H9 (cell line): ENCODE results near the gene TRMT2A. TPM values are rescaled to one million over a fixed set of nuclear protein-coding genes. Genes with fewer than 3 reads are reported as not detected.
A peak's percentile ranks its signal among the peaks of the same experiment; 100 is the strongest.

Source experiments
- DNase-seq: peaks from one replicate; pipeline ENCODE4 v3.0.0-alpha.2; 2017
- H2AFZ ChIP-seq: one replicate; pipeline ENCODE4 v1.6.1; 2013; ENCODE audit warnings: mild to moderate bottlenecking, low read length, control low read depth, moderate library complexity
- H2AK5ac ChIP-seq: 2 replicates; pipeline ENCODE4 v1.6.1; 2013; ENCODE audit warnings: low read length, control low read depth, mixed read lengths; ENCODE audit not compliant: insufficient read length
- H2BK120ac ChIP-seq: one replicate; pipeline ENCODE4 v1.6.1; 2013; ENCODE audit warnings: low read depth, mild to moderate bottlenecking, low read length, control low read depth, inconsistent platforms; ENCODE audit not compliant: poor library complexity, severe bottlenecking
- H2BK12ac ChIP-seq: 2 replicates; pipeline ENCODE4 v1.6.1; 2013; ENCODE audit warnings: low read length, control low read depth, mixed read lengths, low read depth; ENCODE audit not compliant: insufficient read length
- H2BK15ac ChIP-seq: 2 replicates; pipeline ENCODE4 v1.6.1; 2013; ENCODE audit warnings: low read depth, low read length, control low read depth
- H2BK20ac ChIP-seq: one replicate; pipeline ENCODE4 v1.6.1; 2013; ENCODE audit warnings: low read depth, mild to moderate bottlenecking, low read length, control low read depth, inconsistent platforms; ENCODE audit not compliant: poor library complexity, severe bottlenecking
- H2BK5ac ChIP-seq: 2 replicates; pipeline ENCODE4 v1.6.1; 2013; ENCODE audit warnings: low read length, control low read depth, mixed read lengths; ENCODE audit not compliant: insufficient read length
- H3K14ac ChIP-seq: 2 replicates; pipeline ENCODE4 v1.6.1; 2013; ENCODE audit warnings: low read length, control low read depth; ENCODE audit not compliant: insufficient read depth
- H3K18ac ChIP-seq: 2 replicates; pipeline ENCODE4 v1.6.1; 2013; ENCODE audit warnings: low read depth, mild to moderate bottlenecking, mixed read lengths, low read length, control low read depth; ENCODE audit not compliant: insufficient read length
- H3K23ac ChIP-seq: 2 replicates; pipeline ENCODE4 v1.6.1; 2013; ENCODE audit warnings: low read length, control low read depth, mixed read lengths, low read depth; ENCODE audit not compliant: insufficient read length
- H3K23me2 ChIP-seq: 2 replicates; pipeline ENCODE4 v1.6.1; 2013; ENCODE audit warnings: low read depth, mild to moderate bottlenecking, mixed read lengths, low read length, control low read depth; ENCODE audit not compliant: insufficient read length, poor library complexity, severe bottlenecking
- H3K27ac ChIP-seq: 2 replicates; pipeline ENCODE4 v1.5.1; 2013; ENCODE audit warnings: low read length, control low read depth, mixed read lengths, low read depth; ENCODE audit not compliant: insufficient read length
- H3K27me3 ChIP-seq: 2 replicates; pipeline ENCODE4 v1.6.1; 2013; ENCODE audit warnings: low read length, control low read depth, inconsistent platforms; ENCODE audit not compliant: insufficient read depth
- H3K4ac ChIP-seq: 2 replicates; pipeline ENCODE4 v1.6.1; 2013; ENCODE audit warnings: low read depth, mild to moderate bottlenecking, control low read depth, inconsistent platforms, low read length, moderate library complexity
- H3K4me1 ChIP-seq: 2 replicates; pipeline ENCODE4 v1.6.1; 2013; ENCODE audit warnings: low read length, control low read depth, inconsistent platforms; ENCODE audit not compliant: insufficient read depth
- H3K4me2 ChIP-seq: 2 replicates; pipeline ENCODE4 v1.6.1; 2013; ENCODE audit warnings: low read length, control low read depth, mixed read lengths; ENCODE audit not compliant: insufficient read length, insufficient read depth
- H3K56ac ChIP-seq: 2 replicates; pipeline ENCODE4 v1.6.1; 2013; ENCODE audit warnings: low read depth, mild to moderate bottlenecking, mixed read lengths, low read length, control low read depth; ENCODE audit not compliant: insufficient read length
- H3K79me1 ChIP-seq: 2 replicates; pipeline ENCODE4 v1.6.1; 2013; ENCODE audit warnings: low read depth, mild to moderate bottlenecking, moderate library complexity, low read length, control low read depth, inconsistent platforms; ENCODE audit not compliant: insufficient read depth, poor library complexity, severe bottlenecking
- H3K79me2 ChIP-seq: 2 replicates; pipeline ENCODE4 v1.6.1; 2013; ENCODE audit warnings: low read length, control low read depth, inconsistent platforms; ENCODE audit not compliant: insufficient read depth
- H3K9ac ChIP-seq: 2 replicates; pipeline ENCODE4 v1.6.1; 2013; ENCODE audit warnings: low read length, control low read depth, mixed read lengths; ENCODE audit not compliant: insufficient read length; ENCODE audit errors: extremely low read depth
- H3K9me3 ChIP-seq: one replicate; pipeline ENCODE4 v1.6.1; 2013; ENCODE audit warnings: low read depth, low read length, inconsistent platforms; ENCODE audit not compliant: control insufficient read depth
- H3T11ph ChIP-seq: one replicate; pipeline ENCODE4 v1.6.1; 2013; ENCODE audit warnings: mild to moderate bottlenecking, low read length, control low read depth, inconsistent platforms
- H4K20me1 ChIP-seq: one replicate; pipeline ENCODE4 v1.6.1; 2013; ENCODE audit not compliant: control insufficient read depth, insufficient read length, insufficient read depth
- H4K5ac ChIP-seq: 2 replicates; pipeline ENCODE4 v1.6.1; 2013; ENCODE audit warnings: low read depth, mild to moderate bottlenecking, mixed read lengths, low read length, control low read depth; ENCODE audit not compliant: insufficient read length
- H4K8ac ChIP-seq: replicated peaks from 2 replicates; pipeline ENCODE4 v1.6.1; 2013; ENCODE audit warnings: low read length, control low read depth, mixed read lengths, low read depth; ENCODE audit not compliant: insufficient read length
- H4K91ac ChIP-seq: 2 replicates; pipeline ENCODE4 v1.6.1; 2013; ENCODE audit warnings: low read depth, mild to moderate bottlenecking, moderate library complexity, mixed read lengths, low read length, control low read depth; ENCODE audit not compliant: insufficient read length
- H3K27ac Mint-ChIP-seq, 3 experiments: 2 replicates in 2 of 3; 3 replicates in 1 of 3; pipeline ENCODE4 v1.8.0; 2020 to 2021; ENCODE audit warnings: mixed read lengths in 3 of 3, mild to moderate bottlenecking in 1 of 3, moderate library complexity in 1 of 3
- H3K27me3 Mint-ChIP-seq: 2 replicates; pipeline ENCODE4 v1.8.0; 2021; ENCODE audit warnings: low read depth, mild to moderate bottlenecking, moderate library complexity, mixed read lengths
- H3K36me3 Mint-ChIP-seq, 3 experiments: 2 replicates in 2 of 3; 3 replicates in 1 of 3; pipeline ENCODE4 v1.8.0; 2020 to 2021; ENCODE audit warnings: low read depth in 3 of 3, mixed read lengths in 3 of 3; ENCODE audit not compliant: insufficient read depth in 1 of 3
- H3K4me1 Mint-ChIP-seq, 2 experiments: 2 replicates each; pipeline ENCODE4 v1.8.0; 2020; ENCODE audit warnings: mixed read lengths in 2 of 2
- H3K4me3 Mint-ChIP-seq, 2 experiments: 2 replicates in 1 of 2; 3 replicates in 1 of 2; pipeline ENCODE4 v1.8.0; 2020 to 2021; ENCODE audit warnings: mild to moderate bottlenecking in 2 of 2, mixed read lengths in 2 of 2, moderate library complexity in 1 of 2
- H3K9me3 Mint-ChIP-seq, 2 experiments: 2 replicates in 1 of 2; 3 replicates in 1 of 2; pipeline ENCODE4 v1.8.0; 2020; ENCODE audit warnings: mild to moderate bottlenecking in 2 of 2, mixed read lengths in 2 of 2, moderate library complexity in 1 of 2
- CTCF ChIP-seq: fragments of 200-600 bp; sonication (generic); conservative IDR thresholded peaks from 3 replicates; pipeline ENCODE4 v1.8.0; 2021; ENCODE audit warnings: antibody characterized with exemption, mild to moderate bottlenecking
- WGBS: extraction: QIAGEN DNeasy Blood & Tissue Kit; methylation state at CpG from one replicate; pipeline ENCODE4 v1.1.7; 2013; ENCODE audit warnings: missing lambda C conversion rate, low lambda C conversion rate, mixed read lengths; ENCODE audit not compliant: insufficient read length; ENCODE audit errors: extremely low coverage; 5-methylcytosine and 5-hydroxymethylcytosine counted together
- total RNA-seq: library from RNA; stranded (reverse); gene quantifications from 2 replicates; pipeline ENCODE4 v1.2.1, GENCODE V29; 2021

TRMT2A gene
- total RNA-seq, 1 experiment from 2014 or later, result 58.2 TPM

DNA sequence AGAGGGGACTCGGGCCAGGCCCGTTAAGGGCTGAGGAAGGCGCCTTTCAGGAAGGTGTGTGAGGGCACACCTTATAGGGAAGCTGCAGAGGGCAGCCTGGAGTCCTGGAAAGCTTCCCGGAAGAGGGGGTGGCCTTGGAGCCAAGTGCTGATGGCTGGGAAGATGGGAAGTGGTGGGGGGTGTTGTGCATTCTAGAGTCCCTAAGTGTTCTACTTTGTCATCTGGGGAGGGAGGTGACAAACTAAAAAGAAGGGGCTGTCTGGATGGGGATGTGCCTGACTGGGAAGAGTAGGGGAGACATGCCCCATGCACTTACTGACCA, 21.4 kb upstream of the TRMT2A start:
- Histone ChIP-seq H2BK5ac (no peak overlapping the region), H3K4ac (no peak overlapping the region), H2BK12ac (no peak overlapping the region), H2AK5ac (no peak overlapping the region), H3K23ac (no peak overlapping the region), H3K56ac (no peak overlapping the region), H3K4me1 (no peaks in the 10 kb centered on the region), H4K5ac (no peak overlapping the region), H4K91ac (no peak overlapping the region), H3K4me2 (no peak overlapping the region), H2BK15ac (no peak overlapping the region), H2AFZ (no peak overlapping the region), H3K9ac (no peak overlapping the region), H3T11ph (no peak overlapping the region), H2BK120ac (no peak overlapping the region), H2BK20ac (no peak overlapping the region), H4K20me1 (peaks cover 3% of the 10 kb centered on the region), H3K27ac (no peak overlapping the region), H3K18ac (no peak overlapping the region), H3K23me2 (no peaks in the 10 kb centered on the region), H4K8ac (no peak overlapping the region), H3K27me3 (no peaks in the 10 kb centered on the region), H3K9me3 (no peaks in the 10 kb centered on the region), H3K14ac (no peak overlapping the region), H3K79me2 (no peaks in the 10 kb centered on the region; the same call in 1 of the 2 replicates), H3K79me1 (no peaks in the 10 kb centered on the region)
- Mint-ChIP-seq H3K27ac (peak overlapping the region in 2 of 3 experiments; percentile 18 to 44; a peak in 1 of 7 replicates), H3K4me1 (peaks cover 0 to 2% of the 10 kb centered on the region in 2 experiments; a peak in 1 of 4 replicates), H3K36me3 (no peaks in the 10 kb centered on the region; a peak in 2 of 7 replicates), H3K9me3 (no peaks in the 10 kb centered on the region), H3K27me3 (no peaks in the 10 kb centered on the region), H3K4me3 (no peak overlapping the region)
- TF ChIP-seq CTCF, result no peak
- no CpG with 5 or more reads among the region's 4 CpGs for WGBS
- no peak for DNase-seq
